ENCODE results near the gene EFNA5.
A peak's percentile ranks its signal among the peaks of the same experiment; 100 is the strongest.

EFNA5 gene

GRCh38 chr5:107672211-107673038 lies 1.7 kb upstream of the EFNA5 start:
- DNase-seq, result peak; percentile 70

- DNase-seq, result no peak
Measured at GRCh38 chr5:107671742-107672210, 1.0 kb upstream of the EFNA5 start.

- no peak for DNase-seq
Measured at GRCh38 chr5:107670087-107670931, 428 bp downstream of the EFNA5 start.

GRCh38 chr5:107669096-107670031 lies 1.4 kb downstream of the EFNA5 start:
- DNase-seq, result no peak

GRCh38 chr5:107668154-107669095 lies 2.3 kb downstream of the EFNA5 start:
- no peak for DNase-seq

GRCh38 chr5:107666051-107666655 lies 4.6 kb downstream of the EFNA5 start:
- DNase-seq, result no peak

GRCh38 chr5:107665036-107665570 lies 5.6 kb downstream of the EFNA5 start:
- no peak for DNase-seq

GRCh38 chr5:107663697-107664096 lies 7.0 kb downstream of the EFNA5 start:
- no peak for DNase-seq

- DNase-seq, result no peak
Measured at GRCh38 chr5:107661650-107662044, 9.1 kb downstream of the EFNA5 start.

- DNase-seq, result no peak
Measured at GRCh38 chr5:107661038-107661649, 9.6 kb downstream of the EFNA5 start.

- DNase-seq, result no peak
Measured at GRCh38 chr5:107658528-107658927, 12.2 kb downstream of the EFNA5 start.

- no peak for DNase-seq
Measured at GRCh38 chr5:107655831-107656230, 14.9 kb downstream of the EFNA5 start.

- DNase-seq, result no peak
Measured at GRCh38 chr5:107654827-107655226, 15.9 kb downstream of the EFNA5 start.

GRCh38 chr5:107653685-107654084 lies 17.1 kb downstream of the EFNA5 start:
- no peak for DNase-seq

GRCh38 chr5:107652839-107653607 lies 17.7 kb downstream of the EFNA5 start:
- DNase-seq, result no peak

- no peak for DNase-seq
Measured at GRCh38 chr5:107652408-107652807, 18.3 kb downstream of the EFNA5 start.

GRCh38 chr5:107651325-107651724 lies 19.4 kb downstream of the EFNA5 start:
- DNase-seq, result no peak

- DNase-seq, result no peak
Measured at GRCh38 chr5:107646418-107646817, 24.3 kb downstream of the EFNA5 start.

GRCh38 chr5:107640568-107640967 lies 30.2 kb downstream of the EFNA5 start:
- DNase-seq, result no peak

GRCh38 chr5:107639990-107640389 lies 30.7 kb downstream of the EFNA5 start:
- DNase-seq, result no peak

Data from DMS79 (cell line).